PC-3 (cell line): Measurements from ENCODE around the gene RNF141.

Experiments used
- EZH2 ChIP-seq: fragments of 300-600 bp; sonication (generic); IDR thresholded peaks from one replicate; pipeline ENCODE4 v1.6.1; 2017; ENCODE audit warnings: antibody characterized with exemption, mild to moderate bottlenecking, low read length; ENCODE audit not compliant: unreplicated experiment
- EZH2phosphoT487 ChIP-seq: fragments of 300-600 bp; sonication (generic); IDR thresholded peaks from 2 replicates; pipeline ENCODE4 v1.6.1; 2018; ENCODE audit warnings: mild to moderate bottlenecking, antibody characterized with exemption, low read length, borderline replicate concordance
- TF ChIP-seq, protein P1 (sequence below): fragments of 300-600 bp; sonication (generic); conservative IDR thresholded peaks from 2 replicates; pipeline ENCODE4 v1.5.1; 2017; ENCODE audit warnings: antibody characterized with exemption, low read depth, mild to moderate bottlenecking, low read length

DNA sequence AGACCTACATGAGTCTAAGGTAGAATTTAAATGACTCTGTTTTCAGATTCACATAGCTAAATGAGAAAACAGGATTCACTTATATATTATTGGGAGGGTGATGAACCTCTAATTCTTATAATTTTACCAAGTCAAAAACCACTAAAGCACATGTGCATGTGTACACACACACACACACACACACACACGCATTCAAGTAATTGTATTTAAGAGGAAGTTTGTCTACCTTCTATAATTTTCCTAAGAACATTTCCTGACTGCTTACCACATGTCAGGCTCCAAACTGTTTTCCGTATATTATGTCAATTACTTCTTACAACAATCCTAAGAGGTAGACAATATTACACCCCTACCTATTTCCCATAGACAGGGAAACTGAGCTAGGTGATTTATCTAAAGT lies 6.7 kb downstream of the RNF141 start:
- TF ChIP-seq, protein P1, sequence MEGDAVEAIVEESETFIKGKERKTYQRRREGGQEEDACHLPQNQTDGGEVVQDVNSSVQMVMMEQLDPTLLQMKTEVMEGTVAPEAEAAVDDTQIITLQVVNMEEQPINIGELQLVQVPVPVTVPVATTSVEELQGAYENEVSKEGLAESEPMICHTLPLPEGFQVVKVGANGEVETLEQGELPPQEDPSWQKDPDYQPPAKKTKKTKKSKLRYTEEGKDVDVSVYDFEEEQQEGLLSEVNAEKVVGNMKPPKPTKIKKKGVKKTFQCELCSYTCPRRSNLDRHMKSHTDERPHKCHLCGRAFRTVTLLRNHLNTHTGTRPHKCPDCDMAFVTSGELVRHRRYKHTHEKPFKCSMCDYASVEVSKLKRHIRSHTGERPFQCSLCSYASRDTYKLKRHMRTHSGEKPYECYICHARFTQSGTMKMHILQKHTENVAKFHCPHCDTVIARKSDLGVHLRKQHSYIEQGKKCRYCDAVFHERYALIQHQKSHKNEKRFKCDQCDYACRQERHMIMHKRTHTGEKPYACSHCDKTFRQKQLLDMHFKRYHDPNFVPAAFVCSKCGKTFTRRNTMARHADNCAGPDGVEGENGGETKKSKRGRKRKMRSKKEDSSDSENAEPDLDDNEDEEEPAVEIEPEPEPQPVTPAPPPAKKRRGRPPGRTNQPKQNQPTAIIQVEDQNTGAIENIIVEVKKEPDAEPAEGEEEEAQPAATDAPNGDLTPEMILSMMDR: no peak
- TF ChIP-seq EZH2 (no peak), EZH2phosphoT487 (no peak)
